Erythroblast (primary cell): ENCODE measurements around the gene DONSON.

Experiments used
- GATA1 ChIP-seq: IDR thresholded peaks from 2 replicates; pipeline ENCODE4 v1.6.1; 2011; ENCODE audit warnings: low read depth, mild to moderate bottlenecking, control low read depth, low read length, moderate library complexity
- POLR2A ChIP-seq: IDR thresholded peaks from 2 replicates; pipeline ENCODE4 v1.6.1; 2011; ENCODE audit warnings: mild to moderate bottlenecking, low read length

DNA sequence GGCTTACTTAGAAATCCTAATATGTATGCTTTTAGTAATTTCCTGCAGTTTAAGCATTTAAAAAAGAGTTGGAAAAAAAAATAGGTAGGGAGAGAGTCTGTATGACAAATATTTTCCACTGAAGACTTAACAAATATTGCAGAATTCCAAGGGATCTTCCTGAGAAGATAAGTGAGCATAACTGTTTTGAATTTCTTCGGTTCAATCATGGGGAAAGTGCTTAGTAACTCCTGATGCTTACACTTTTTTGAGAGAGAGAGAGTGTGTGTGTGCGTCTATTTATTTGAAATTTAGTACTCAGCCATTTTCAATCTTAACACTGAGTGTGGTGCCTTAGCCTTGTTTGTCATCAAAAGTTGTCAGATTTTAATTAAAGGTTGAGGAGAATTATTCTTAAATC is 27.1 kb downstream of the DONSON start:
- no peak for TF ChIP-seq POLR2A
- TF ChIP-seq GATA1 = no peak
